ENCODE results near the gene RPL13. TPM values are rescaled to one million over a fixed set of nuclear protein-coding genes. Genes with fewer than 3 reads are reported as not detected.
A peak's percentile ranks its signal among the peaks of the same experiment; 100 is the strongest.

The RPL13 gene
- total RNA-seq, 1 experiment from 2014 or later: 2,157 TPM

DNA sequence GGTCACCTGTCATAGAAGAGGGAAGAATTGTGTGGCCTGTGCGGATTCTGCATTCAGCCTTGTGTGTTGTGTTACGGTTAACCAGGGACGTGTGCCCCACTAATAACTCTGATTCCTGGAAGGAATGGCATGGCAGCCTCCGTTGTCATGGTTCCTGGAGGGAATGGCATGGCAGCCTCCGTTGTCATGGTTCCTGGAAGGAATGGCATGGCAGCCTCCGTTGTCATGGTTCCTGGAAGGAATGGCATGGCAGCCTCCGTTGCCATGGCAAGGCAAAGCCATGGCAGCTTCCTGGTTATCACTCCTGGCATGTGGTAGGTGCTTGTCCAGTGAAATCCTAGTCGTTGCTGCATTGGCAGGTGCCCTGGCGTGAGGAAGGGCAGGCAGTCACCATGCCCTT, 43.4 kb upstream of the RPL13 start:
- H2BK120ac ChIP-seq (ENCODE audit: low read depth, low read length, poor library complexity, severe bottlenecking): no peak overlapping the region
- no peak overlapping the region for H2BK15ac ChIP-seq (ENCODE audit: low read depth, low read length)
- no peak overlapping the region for H3K14ac ChIP-seq (ENCODE audit: insufficient read depth, low read length)
- DNase-seq: no peak
- H3K4me1 ChIP-seq (ENCODE audit: insufficient read depth, low read length): no peaks in the 10 kb centered on the region
- no peak overlapping the region for H3T11ph ChIP-seq (ENCODE audit: low read length)
- H2BK20ac ChIP-seq (ENCODE audit: low read depth, low read length, poor library complexity, severe bottlenecking): no peak overlapping the region
- no peak overlapping the region for H3K27ac ChIP-seq (ENCODE audit: insufficient read length, low read depth, low read length)
- H2BK5ac ChIP-seq (ENCODE audit: insufficient read length, low read length): no peak overlapping the region
- no peak overlapping the region for H3K4me2 ChIP-seq (ENCODE audit: insufficient read depth, insufficient read length, low read length)
- H4K20me1 ChIP-seq (ENCODE audit: control insufficient read depth, insufficient read depth, insufficient read length): no peaks in the 10 kb centered on the region
- H4K8ac ChIP-seq (replicated peaks; ENCODE audit: insufficient read length, low read depth, low read length): no peak overlapping the region
- H2BK12ac ChIP-seq (ENCODE audit: insufficient read length, low read depth, low read length): no peak overlapping the region
- no peaks in the 10 kb centered on the region for H3K27me3 Mint-ChIP-seq (ENCODE audit: low read depth)
- H3K79me1 ChIP-seq (ENCODE audit: insufficient read depth, low read depth, low read length, poor library complexity, severe bottlenecking): peaks cover 6% of the 10 kb centered on the region
- no peaks in the 10 kb centered on the region for H3K27me3 ChIP-seq (ENCODE audit: insufficient read depth, low read length)
- no peak overlapping the region for H4K91ac ChIP-seq (ENCODE audit: insufficient read length, low read depth, low read length)
- H2AK5ac ChIP-seq (ENCODE audit: insufficient read length, low read length): no peak overlapping the region
- H3K23ac ChIP-seq (ENCODE audit: insufficient read length, low read depth, low read length): no peak overlapping the region
- H3K18ac ChIP-seq (ENCODE audit: insufficient read length, low read depth, low read length): no peak overlapping the region
- H3K9me3 Mint-ChIP-seq: no peaks in the 10 kb centered on the region
- peaks cover 2 to 3% of the 10 kb centered on the region in 2 experiments; a peak in 2 of 4 replicates for H3K4me1 Mint-ChIP-seq
- H3K4ac ChIP-seq (ENCODE audit: low read depth, low read length): no peak overlapping the region
- peaks cover 33 to 79% (median 75%) of the 10 kb centered on the region in 3 experiments; a peak in 6 of 7 replicates for H3K36me3 Mint-ChIP-seq (ENCODE audit: insufficient read depth in 1 of 3, low read depth in 3 of 3)
- TF ChIP-seq, protein P1, sequence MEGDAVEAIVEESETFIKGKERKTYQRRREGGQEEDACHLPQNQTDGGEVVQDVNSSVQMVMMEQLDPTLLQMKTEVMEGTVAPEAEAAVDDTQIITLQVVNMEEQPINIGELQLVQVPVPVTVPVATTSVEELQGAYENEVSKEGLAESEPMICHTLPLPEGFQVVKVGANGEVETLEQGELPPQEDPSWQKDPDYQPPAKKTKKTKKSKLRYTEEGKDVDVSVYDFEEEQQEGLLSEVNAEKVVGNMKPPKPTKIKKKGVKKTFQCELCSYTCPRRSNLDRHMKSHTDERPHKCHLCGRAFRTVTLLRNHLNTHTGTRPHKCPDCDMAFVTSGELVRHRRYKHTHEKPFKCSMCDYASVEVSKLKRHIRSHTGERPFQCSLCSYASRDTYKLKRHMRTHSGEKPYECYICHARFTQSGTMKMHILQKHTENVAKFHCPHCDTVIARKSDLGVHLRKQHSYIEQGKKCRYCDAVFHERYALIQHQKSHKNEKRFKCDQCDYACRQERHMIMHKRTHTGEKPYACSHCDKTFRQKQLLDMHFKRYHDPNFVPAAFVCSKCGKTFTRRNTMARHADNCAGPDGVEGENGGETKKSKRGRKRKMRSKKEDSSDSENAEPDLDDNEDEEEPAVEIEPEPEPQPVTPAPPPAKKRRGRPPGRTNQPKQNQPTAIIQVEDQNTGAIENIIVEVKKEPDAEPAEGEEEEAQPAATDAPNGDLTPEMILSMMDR (conservative IDR thresholded peaks at IDR 0.05): no peak
- no peak overlapping the region for H3K56ac ChIP-seq (ENCODE audit: insufficient read length, low read depth, low read length)
- no CpG with 5 or more reads among the region's 9 CpGs for WGBS (ENCODE audit: extremely low coverage, insufficient read length, low lambda C conversion rate)
- H3K4me3 Mint-ChIP-seq: no peak overlapping the region
- H2AFZ ChIP-seq (ENCODE audit: low read length): no peak overlapping the region
- no peak overlapping the region for H4K5ac ChIP-seq (ENCODE audit: insufficient read length, low read depth, low read length)
- peak overlapping the region in 2 of 3 experiments; percentile 44 to 79; a peak in 2 of 7 replicates for H3K27ac Mint-ChIP-seq
- H3K23me2 ChIP-seq (ENCODE audit: insufficient read length, low read depth, low read length, poor library complexity, severe bottlenecking): no peaks in the 10 kb centered on the region
- peaks cover 8% of the 10 kb centered on the region; the same call in 1 of the 2 replicates for H3K79me2 ChIP-seq (ENCODE audit: insufficient read depth, low read length)
- no peak overlapping the region for H3K9ac ChIP-seq (ENCODE audit: extremely low read depth, insufficient read length, low read length)
- no peaks in the 10 kb centered on the region for H3K9me3 ChIP-seq (ENCODE audit: control insufficient read depth, low read depth, low read length)
